ENCODE results near the gene PCDHGA4.

DNA sequence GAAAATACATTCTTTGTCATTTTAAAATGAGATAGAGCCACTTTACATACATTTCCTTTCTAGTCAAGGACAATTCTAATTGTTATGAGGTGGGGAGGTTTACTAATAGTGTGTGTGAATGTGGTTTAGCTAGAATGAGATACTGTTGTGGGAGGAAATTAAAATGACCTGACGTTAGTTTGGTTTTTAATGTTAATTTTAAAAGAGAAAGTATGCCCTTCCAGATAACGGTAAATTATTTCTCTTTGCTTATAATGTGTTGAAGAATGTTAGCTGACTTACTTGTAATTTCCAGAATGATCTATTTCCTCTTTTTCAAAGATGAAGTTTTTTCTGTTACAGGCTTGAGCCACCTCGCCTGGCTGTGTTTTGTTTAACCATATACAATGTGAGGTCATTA is 32.6 kb upstream of the PCDHGA4 start:
- TF ChIP-seq EZH2 (IDR thresholded peaks at IDR 0.05) (no peak), POLR2AphosphoS5 (IDR thresholded peaks at IDR 0.05; ENCODE audit: borderline replicate concordance, low read depth, low read length) (no peak)

Measured in SK-N-MC (cell line).